ENCODE results near the gene RGS7.
"Not testable (repeated sequence)": the region's sequence is repeated elsewhere in the genome, so short reads cannot be mapped to it uniquely, and the experiment has no call there.

RGS7 gene

GRCh38 chr1:241332037-241332409 lies 25.0 kb downstream of the RGS7 start:
- no peak for DNase-seq (ENCODE audit: low read depth, low spot score)

DNA sequence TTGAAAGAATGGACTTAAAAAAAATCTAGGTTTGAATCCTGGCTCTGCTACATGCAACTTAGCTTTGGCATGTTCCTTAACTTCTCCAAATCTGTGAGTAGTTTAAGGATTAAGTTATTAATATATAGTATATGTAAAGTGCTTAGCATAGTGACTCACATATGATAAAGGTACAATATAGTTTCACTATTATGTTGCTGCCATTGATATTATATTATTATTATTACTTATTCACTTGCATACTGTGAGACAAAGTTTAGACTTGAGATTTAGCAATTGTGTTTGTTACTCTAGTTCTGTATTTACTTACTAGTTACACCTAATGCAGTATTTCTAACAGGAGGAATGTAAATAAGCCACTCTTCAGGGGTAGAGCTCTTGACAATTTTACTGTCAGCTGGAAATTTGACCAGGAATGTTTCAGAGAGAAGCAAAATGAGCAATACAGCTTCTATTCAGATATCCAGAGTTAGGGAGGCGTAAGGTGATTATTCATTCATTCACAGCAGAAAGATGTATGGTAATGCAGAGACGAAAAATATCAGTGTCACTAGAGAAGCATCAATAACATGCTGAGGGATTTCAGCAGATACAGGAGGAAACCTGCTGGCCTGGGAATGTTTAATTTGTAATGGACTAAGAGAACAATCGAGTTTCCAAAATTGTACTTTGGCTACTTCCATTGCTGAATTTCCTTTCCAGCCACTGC lies 25.5 kb downstream of the RGS7 start:
- DNase-seq (ENCODE audit: low read depth, low spot score): no peak

DNA sequence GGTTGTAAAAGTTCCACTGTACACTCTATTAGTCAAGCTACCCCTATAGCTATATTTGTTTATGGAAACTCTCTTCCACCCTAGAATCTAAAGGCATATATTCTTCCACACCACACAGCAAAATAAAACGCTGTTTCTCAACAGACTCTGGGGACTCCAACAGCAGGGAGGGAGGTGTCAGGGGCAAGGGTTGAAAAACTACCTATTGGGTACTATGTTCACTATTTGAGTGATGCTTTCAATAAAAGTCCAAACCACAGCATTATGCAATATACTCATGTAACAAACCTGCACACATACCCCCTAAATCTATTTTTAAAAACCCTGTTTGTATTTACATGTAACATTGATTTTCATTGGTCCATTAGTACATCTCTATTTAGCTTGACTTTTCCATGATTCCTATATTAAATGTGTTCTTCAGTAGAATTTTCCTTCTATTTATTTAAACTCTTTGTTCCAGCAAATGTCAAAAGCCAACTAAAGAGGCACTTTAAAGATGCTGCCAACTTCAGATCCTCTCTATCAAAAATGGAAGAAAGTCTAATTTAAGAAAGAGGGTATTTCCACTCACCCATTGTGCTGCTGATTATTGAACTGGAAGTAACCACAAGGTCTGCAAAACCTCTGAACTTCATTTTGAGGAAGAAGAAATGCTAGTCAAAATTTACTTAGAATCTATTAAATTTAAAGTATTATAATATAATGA lies 26.2 kb downstream of the RGS7 start:
- DNase-seq (ENCODE audit: low read depth, low spot score): no peak

GRCh38 chr1:241325456-241325855 lies 31.5 kb downstream of the RGS7 start:
- no peak for DNase-seq (ENCODE audit: low read depth, low spot score)

GRCh38 chr1:241323514-241324195 lies 33.4 kb downstream of the RGS7 start:
- no peak for DNase-seq (ENCODE audit: low read depth, low spot score)

DNA sequence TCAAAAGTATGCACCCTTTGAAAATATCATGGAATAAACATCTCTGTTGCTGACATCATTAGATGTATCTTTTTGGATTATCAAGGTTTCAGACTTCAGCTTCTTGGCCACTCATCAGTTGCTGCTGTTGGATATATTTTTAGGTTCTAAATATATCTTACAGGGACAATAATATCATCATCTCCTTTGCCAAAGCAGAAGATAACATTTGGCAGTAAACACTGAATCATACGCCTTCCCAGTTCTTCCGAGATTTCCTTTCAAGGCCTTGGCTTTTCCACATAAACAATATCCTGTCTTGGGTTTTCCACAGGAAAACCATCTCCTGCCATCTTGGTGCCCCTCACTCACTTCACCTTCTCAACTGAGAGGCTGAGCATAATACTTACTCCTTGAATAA lies 39.3 kb downstream of the RGS7 start:
- no peak for DNase-seq (ENCODE audit: low read depth, low spot score)

DNA sequence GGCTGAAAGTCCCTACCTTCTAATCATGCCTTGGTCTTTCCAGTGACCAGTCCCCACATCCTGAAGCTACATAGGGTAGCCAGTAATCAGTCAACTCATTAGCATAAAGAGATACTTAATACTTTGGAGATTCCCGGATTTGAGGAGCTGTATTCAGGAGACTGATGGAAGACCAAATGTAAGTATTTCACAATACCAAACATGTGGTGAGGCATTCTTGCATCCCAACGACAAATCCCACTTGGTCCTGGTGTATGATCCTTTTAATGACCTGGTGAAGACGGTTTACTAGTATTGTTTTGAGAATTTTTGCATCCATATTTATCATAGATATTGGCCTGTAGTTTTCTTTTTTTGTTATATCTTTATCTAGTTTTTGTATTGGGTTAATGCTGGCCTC lies 40.6 kb downstream of the RGS7 start:
- DNase-seq (ENCODE audit: low read depth, low spot score): no peak

DNA sequence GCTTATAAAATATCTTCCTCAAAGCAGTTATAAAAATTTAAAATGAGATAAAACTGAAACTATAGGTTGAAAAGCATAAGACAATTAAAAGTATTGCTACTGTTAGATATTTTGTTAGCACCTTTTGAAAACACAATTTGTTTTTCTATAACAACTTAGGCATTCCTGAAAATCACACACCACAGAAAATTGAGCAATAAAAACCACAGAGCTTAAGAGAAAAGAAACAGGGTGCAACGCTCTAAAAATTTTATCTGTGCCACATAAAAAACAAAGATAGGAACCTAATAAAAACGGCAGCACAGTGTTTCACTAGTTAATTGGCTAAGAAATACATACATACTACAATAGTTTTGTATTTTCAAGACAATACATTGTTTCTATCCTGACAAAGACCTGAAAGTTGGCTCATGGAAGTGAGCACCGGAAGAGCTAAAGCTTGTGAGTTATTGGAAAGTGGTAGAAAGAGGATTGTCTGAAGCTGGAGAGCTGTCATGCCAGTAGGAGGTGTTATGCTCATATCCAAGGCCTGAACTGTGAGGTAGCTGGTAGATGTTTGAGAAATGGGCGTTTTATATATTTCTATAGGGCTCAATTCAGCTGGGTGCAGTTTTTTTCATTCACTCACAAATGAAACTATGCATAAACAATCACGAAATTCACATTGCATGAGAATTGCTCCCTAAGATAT lies 45.8 kb downstream of the RGS7 start:
- no peak for DNase-seq (ENCODE audit: low read depth, low spot score)

DNA sequence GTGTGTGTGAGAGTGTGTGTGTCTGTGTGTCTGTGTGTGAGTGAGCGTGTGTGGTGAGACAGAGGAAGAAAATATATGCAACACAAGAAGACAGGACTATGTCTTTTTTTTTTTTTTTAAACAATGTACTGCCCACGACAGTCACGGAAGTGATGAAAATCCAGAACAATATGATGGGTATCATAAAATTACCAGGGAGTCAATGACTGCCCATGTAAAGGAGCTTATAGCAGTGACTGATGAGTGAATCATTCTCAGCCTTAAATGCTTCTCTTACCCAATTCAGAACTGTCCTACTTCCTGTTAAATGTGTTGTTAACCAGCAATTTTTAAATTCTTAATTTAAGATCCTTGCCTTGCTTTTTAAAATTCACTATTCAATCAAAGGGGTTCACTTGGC lies 46.6 kb downstream of the RGS7 start:
- DNase-seq (ENCODE audit: low read depth, low spot score): no peak

DNA sequence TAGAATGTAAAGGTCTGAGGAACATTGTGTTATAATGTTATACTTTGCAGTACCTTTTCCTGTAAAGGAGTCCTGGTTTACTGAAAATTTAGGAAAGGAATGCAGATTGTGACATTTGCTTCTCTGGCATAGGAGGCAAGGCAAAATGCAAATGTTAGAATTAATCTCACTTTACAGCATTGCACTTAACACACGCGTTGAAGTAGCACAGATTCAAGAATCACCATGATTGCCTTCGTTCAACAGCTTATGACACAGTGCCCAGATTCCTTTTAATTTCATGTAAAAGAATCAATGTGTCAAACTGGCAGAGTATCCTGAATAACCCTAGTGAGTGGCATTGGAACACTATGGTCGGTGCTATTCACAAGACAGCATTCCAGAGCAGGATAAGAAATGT lies 47.4 kb downstream of the RGS7 start:
- no peak for DNase-seq (ENCODE audit: low read depth, low spot score)

DNA sequence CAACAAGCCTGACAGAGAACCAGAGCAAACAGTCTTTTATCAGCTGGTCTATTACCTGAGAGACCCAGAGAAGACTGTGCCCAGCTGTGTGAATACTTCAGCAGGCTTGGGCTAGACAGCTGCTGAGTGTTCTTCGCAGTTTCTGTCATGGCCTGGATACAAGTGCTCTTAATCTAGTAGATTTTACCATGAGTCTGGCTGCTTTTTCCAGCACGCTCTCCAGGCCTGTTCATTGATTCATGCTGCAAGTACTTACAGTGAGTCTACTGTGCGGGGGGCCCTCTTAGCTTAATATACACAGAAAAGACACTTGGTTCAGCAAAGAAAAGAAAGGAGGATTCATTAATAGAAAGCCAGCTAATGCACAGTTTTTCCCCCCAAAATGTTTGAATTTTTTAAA lies 48.5 kb downstream of the RGS7 start:
- DNase-seq (ENCODE audit: low read depth, low spot score): no peak

GRCh38 chr1:241308011-241308410 lies 49.0 kb downstream of the RGS7 start:
- DNase-seq (ENCODE audit: low read depth, low spot score): no peak

DNA sequence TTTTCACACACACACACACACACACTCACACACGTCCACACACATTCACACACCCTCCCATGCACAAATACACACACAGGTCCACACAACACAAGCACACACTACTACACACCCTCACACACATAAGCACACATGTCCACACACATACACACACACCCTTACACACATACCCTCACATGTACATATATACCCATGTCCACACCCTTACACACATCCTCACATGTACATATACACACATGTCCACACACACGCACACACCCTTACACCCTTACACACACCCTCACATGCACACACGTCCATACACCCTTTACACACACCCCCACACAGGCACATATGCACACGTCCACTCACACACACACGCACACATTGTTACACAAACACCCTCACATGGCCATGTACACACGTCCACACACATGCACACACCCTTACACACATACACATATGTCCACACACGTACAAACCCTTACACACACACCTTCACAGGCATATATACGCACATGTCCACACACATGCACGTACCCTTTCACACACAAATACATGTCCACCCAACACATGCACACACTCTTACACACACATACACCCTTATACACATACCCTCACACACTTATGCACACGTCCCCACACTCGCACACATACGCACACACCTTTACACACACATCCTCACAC lies 50.7 kb downstream of the RGS7 start:
- DNase-seq (ENCODE audit: low read depth, low spot score): no peak

- not testable (repeated sequence) for DNase-seq (ENCODE audit: low read depth, low spot score)
Measured at GRCh38 chr1:241302024-241302423, 55.0 kb downstream of the RGS7 start.

DNA sequence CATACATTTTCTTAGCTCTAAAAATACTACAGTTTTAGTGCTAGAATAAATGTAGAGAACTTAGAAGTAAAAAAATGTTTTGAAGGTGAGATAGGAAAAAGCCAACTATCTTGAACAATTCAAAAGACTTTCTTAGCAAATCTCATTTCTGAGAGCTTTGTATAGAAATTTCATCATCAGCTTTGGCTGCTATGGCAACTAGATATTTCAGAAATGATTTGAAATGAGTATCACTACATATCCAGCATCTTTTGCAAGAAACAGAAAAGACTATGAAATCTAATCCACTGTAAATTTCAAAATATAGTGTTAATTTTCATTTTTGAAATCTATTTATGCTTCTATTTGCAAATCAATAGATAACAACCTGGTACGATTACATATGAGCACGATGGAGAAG lies 57.7 kb downstream of the RGS7 start:
- DNase-seq (ENCODE audit: low read depth, low spot score): no peak

DNA sequence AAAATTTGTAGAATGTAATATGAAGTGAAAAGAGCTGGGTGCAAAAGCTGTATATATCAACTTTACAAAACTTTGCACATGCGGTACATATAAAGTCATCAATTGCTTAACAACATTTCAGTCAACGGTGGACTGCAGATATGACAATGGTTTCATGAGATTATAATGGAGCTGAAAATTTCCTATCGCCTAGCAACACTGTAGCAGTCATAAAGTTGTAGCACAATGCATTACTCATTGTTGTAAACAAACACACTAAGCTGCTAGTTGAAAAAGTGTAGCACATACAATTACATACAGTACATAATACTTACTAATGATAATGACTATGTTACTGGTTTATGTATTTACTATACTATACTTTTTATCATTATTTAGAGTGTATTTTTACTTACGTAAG lies 64.0 kb downstream of the RGS7 start:
- no peak for DNase-seq (ENCODE audit: low read depth, low spot score)

GRCh38 chr1:241291548-241291947 lies 65.5 kb downstream of the RGS7 start:
- not testable (repeated sequence) for DNase-seq (ENCODE audit: low read depth, low spot score)

GRCh38 chr1:241286486-241286885 lies 70.5 kb downstream of the RGS7 start:
- DNase-seq (ENCODE audit: low read depth, low spot score): no peak

- no peak for DNase-seq (ENCODE audit: low read depth, low spot score)
Measured at GRCh38 chr1:241276391-241276790, 80.6 kb downstream of the RGS7 start.

DNA sequence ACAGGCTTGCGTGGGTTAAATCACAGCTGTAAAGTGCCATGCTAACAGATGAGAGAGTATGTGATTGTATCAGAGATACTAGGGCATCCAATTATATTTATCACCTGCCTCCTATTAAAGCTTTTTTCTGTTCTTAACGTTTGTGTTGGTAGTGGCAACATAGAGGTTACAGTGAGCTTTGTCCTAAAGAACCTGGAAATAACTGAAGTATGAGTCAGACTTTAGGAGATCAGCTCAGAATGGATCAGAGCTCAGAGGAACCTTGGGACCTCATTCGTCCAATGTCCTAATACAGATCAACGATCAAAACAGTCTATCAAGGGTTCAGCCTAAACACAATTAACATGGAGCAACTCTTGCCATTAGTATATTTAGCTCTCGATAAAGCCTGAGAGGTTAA lies 81.0 kb downstream of the RGS7 start:
- no peak for DNase-seq (ENCODE audit: low read depth, low spot score)

DNA sequence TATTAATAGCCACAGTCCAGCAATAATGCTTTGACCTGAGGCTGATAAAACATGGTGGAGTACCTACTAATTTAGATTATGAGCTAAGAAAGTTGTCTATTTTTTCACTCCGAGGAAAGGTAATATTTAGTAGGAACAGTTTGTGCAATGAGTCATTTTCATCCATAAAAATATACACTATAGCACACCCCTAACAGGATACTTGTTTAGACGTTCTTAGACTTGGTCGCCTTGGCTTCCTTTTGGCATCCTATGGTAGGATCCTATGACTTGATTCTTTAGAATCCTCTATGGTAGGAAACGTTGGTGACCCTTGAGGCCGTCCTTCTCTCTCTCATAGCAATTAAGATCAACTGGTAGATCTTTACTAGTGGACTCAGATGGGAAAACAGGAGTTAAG lies 81.8 kb downstream of the RGS7 start:
- DNase-seq (ENCODE audit: low read depth, low spot score): no peak

- DNase-seq (ENCODE audit: low read depth, low spot score): no peak
Measured at GRCh38 chr1:241274693-241275092, 82.3 kb downstream of the RGS7 start.
